HG02870 (cell line): ENCODE results near the gene GALR1.
A peak's percentile ranks its signal among the peaks of the same experiment; 100 is the strongest.
"Not testable (repeated sequence)": the region's sequence is repeated elsewhere in the genome, so short reads cannot be mapped to it uniquely, and the experiment has no call there.

ENCODE experiments used
- ATAC-seq: cut with Tn5 transposase; IDR thresholded peaks from one replicate; pipeline ENCODE4 v1.9.1; 2021; ENCODE audit warnings: mild to moderate bottlenecking, moderate library complexity; ENCODE audit not compliant: unreplicated experiment

The GALR1 gene

GRCh38 chr18:77249569-77250500 lies at the start of gene GALR1:
Gene GALR1 (plus strand): TSS chr18:77249848. CDS start chr18:77250549, 701 bp downstream.
- no peak for ATAC-seq

- ATAC-seq = no peak
Measured at GRCh38 chr18:77201506-77201905, 48.1 kb upstream of the GALR1 start.

GRCh38 chr18:77202329-77202728 lies 47.3 kb upstream of the GALR1 start:
- ATAC-seq = no peak

GRCh38 chr18:77203071-77203470 lies 46.6 kb upstream of the GALR1 start:
- no peak for ATAC-seq

DNA sequence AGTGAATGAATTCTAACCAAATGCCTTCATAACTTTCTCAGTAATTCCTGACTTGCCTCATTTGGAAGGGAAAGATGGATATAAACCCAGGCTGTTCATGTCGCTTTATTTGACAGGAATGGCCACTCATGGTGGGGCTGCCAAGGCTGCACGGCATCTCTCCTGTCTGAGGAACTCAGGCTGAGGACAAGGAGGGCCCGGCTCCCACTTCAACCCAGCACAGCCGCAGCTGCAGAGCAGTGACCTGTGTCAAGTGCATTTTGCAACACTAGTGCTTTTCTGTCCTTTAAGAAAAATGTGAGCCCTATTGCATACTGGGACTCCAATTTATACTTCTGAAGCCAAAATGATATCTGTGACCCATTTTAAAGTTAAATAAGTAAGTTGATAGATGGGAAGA lies 45.8 kb upstream of the GALR1 start:
- no peak for ATAC-seq

DNA sequence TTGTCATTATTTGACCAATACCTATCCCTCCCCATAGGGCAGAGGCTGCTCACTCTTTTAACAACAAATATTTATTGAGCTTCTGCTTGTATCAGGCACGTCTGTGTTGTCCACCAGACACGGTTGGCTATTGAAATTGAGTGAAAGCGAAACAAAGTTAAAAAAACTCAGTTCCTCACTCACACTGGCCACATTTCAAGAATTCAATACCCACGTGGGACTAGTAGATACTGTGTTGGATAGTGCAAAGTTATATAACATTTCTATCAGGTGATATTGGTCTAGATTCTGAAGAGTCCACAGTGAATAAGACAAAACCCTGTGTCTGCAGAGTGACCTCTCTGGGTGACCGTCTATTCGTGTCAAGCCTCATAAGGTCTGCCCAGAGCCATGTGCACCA lies 43.9 kb upstream of the GALR1 start:
- ATAC-seq = no peak

- ATAC-seq = no peak
Measured at GRCh38 chr18:77206676-77207374, 42.8 kb upstream of the GALR1 start.

- peak; percentile 58 for ATAC-seq
Measured at GRCh38 chr18:77207540-77207939, 42.1 kb upstream of the GALR1 start.

DNA sequence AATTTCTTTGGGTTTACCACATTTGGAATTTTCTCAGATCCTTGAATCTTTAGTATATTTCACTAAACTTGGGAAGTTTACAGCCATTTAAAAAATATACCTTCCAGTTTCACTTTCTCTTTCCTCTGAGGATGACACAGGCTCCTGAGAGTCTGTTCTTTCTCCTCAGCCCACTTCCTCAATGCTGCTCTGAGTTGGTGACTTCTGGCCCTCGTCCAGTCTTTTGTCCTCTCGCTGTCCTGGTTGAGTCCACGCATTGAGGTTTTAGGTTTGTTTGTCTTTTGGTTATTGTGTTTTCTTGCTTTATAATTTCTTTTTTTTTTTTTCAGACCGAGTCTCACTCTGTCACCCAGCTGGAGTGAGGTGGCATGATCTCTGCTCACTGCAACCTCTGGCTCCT lies 40.7 kb upstream of the GALR1 start:
- ATAC-seq = peak; percentile 59

DNA sequence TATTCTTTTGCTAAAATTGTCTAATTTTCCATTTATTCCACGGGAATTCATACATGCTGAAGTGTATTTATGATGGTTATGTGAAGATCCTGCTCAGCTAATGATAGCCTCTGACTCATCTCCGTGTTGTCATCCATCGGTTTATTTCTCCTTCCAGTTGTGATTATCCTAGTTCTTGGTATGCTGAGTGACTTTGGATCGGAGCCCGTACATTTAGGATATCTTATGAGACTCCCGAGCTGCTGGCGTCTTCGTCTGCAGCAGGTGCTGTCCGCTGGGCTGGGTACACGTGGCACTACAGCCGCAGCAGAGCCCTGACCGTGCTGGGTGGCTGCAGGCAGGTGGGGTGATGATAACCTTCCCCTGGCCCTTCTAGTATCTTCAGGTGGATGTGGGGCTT lies 40.1 kb upstream of the GALR1 start:
- ATAC-seq = no peak

DNA sequence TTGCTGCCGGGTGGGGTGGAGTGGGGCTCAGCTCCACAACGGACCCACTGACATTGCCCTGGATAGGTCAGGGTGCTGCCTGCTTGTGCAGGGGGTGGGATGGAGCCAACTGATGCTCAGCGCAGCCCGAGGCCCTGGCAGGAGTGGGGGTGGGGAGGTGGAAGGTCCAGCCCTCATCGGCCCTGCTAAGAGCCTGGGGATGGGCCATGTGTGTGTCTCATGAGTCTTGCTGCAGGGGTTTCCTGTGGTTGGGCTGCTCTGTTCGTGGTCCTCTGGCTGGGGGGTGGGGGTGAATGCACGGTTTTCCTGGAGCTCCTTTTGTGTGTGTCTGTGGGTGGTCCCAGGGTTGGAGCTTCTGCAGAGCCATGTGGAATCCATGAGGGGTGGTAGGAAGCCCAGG lies 39.4 kb upstream of the GALR1 start:
- no peak for ATAC-seq

DNA sequence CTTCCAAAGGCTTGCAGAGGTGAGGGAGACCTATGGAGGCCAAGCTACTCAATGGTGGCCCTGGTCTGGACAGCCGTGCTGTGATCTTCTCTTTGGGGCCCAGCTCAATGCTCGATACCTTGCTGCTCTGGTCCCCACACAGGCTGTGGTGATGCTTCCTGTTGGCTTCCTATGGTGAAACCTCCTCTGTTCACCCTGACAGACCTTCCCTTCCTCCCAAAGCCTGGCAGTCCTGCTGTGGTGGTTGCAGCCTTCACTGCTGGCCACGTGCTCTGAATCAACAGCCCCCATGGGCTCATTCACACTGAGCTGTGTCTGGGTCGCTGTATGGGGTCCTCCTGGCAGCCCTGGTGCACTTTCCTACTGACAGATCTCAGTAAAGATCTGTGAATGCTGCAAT lies 31.0 kb upstream of the GALR1 start:
- no peak for ATAC-seq

- no peak for ATAC-seq
Measured at GRCh38 chr18:77220726-77221125, 28.9 kb upstream of the GALR1 start.

GRCh38 chr18:77222464-77222863 lies 27.2 kb upstream of the GALR1 start:
- no peak for ATAC-seq

DNA sequence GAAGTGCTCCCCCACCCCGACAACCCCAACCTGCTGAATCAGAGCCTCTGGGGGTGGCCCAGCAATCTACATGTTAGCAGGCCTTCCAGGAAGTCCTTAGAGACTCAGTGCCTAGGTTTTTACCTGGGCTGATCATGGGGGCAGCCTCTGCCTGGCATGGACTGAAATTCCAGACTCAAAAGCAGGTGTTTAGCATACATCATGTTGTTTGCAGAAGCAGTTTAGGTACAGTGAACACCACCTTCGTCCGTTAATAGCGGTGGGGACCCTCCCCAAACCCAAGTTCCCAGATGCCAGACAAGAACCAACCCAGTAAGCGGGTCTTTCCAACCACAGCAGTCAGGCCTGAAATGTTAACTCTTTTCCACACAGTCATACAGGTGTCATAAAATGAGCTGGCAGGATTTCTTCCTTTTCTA lies 26.4 kb upstream of the GALR1 start:
- ATAC-seq = no peak

- ATAC-seq = no peak
Measured at GRCh38 chr18:77223653-77224052, 26.0 kb upstream of the GALR1 start.

GRCh38 chr18:77230645-77231044 lies 19.0 kb upstream of the GALR1 start:
- no peak for ATAC-seq

DNA sequence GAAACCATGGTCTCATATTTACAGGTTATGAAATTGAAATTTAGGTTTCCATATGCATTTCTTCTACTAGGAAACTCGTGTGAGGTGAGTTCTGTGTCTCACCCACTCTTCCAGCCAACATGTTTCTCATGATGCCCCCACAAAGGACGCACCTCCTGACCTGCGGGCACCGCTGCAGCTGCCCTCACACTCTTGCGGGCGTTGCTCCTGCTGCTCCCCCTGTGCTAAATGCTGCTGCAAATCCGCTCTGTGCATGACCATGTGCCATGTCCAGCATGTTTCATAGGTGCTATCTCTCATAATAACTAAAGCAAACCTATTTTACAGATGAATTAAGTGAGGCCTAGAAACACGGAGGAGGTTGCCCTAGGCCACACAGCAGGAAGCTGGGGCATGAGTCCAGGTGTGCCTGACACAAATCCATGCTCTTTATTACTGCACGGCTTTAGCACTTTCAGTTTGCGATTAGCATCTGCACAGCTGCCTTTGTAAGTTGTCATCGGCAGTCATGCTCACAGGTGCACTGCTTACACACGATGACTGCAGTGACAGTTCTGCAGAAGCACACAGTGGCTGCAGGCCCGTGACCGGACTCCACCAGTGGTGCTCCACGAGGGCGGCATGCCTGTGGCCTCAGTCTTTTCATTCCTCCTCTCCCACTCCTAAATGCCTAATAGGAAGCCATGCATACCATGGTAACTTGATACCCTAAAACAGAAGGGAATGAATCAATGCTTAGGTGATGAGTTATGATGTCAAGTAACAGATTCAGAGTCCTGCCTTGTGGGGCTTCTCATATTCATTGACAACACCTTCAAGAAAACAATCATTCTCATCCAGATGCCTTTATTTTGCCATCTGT lies 14.9 kb upstream of the GALR1 start:
- no peak for ATAC-seq

DNA sequence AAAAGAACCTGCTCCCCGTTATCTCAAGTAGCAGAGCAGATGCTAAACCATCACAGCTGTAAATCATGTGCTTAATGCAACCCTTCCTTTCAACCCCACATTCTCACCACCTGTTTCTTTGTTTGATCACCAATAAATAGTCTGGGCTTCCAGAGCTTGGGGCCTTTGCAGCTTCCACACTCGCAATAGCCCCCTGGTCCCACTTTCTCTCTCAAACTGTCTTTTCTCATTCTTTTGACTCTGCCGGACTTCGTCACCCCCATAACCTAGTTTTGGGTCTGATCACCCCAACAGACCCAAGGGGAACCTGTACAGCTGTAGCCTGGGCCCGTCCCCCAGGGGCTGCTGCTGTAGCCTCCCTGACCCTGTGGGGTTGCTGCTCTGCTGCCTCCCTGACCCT lies 10.4 kb upstream of the GALR1 start:
- not testable (repeated sequence) for ATAC-seq

DNA sequence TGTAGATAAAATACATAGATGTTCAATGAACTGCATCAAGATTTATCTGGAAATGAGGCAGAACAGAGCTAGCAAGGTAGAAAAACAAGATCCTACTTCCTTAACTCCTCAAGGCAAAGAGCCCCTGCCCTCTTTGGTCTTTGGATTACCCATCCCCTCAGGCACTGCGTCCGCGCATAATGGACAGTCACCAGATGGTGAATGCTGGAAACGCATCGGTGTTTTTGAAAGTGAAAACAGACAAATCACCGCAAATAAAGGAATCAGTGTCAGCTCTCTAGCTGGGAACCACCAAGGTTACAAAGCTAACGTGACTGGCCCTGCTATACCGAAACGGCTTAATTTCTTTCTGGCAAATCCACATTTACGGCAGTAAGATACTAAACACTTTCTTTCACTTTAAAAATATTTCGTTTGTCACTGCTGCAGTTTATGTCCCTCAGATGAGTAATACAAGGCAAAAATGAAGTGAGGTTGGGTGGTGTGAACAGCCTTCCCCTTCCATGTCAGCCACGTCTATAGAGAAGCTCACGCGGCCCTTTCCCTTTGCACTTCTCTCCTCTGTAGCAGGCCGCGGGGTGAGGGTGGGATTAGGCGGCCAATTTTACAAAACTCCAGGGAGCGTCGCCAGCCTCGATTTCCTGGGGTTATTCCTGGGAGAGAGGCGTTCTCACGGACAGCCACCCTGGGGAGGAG lies 627 bp upstream of the GALR1 start:
- no peak for ATAC-seq

DNA sequence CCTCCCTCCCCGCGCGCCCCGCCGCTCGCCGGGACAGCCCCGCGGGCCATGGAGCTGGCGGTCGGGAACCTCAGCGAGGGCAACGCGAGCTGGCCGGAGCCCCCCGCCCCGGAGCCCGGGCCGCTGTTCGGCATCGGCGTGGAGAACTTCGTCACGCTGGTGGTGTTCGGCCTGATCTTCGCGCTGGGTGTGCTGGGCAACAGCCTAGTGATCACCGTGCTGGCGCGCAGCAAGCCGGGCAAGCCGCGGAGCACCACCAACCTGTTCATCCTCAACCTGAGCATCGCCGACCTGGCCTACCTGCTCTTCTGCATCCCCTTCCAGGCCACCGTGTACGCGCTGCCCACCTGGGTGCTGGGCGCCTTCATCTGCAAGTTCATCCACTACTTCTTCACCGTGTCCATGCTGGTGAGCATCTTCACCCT lies 865 bp downstream of the GALR1 start:
- ATAC-seq = no peak
